WTC11 (cell line): Measurements from ENCODE around the gene DCTN2. TPM values are rescaled to one million over a fixed set of nuclear protein-coding genes. Genes with fewer than 3 reads are reported as not detected.

Source experiments
- ATAC-seq: fragments of 200-7000 bp; cut with Tn5 transposase; 2 replicates; pipeline ENCODE4 v1.10.0; 2021; ENCODE audit warnings: mild to moderate bottlenecking, moderate library complexity
- CTCF ChIA-PET: fragments of 300-600 bp; sonication (Branson Sonifier 250); formaldehyde crosslinking; loops from one replicate; lab custom pipeline; 2021; ENCODE audit warnings: antibody characterized with exemption; lab: Charles Lee
- POLR2A ChIA-PET: fragments of 350-600 bp; sonication (Branson Sonifier 250); formaldehyde crosslinking; loops from one replicate; lab custom pipeline; 2021; ENCODE audit warnings: antibody characterized with exemption; lab: Charles Lee
- DNase-seq: peaks from one replicate; pipeline ENCODE4 v3.0.0; 2021; ENCODE audit warnings: low spot score
- H3K27ac Mint-ChIP-seq: 2 replicates; pipeline ENCODE4 v1.8.0; 2021; ENCODE audit warnings: mixed read lengths
- H3K27me3 Mint-ChIP-seq: 2 replicates; pipeline ENCODE4 v1.8.0; 2021; ENCODE audit warnings: low read depth, mild to moderate bottlenecking, moderate library complexity, mixed read lengths
- H3K36me3 Mint-ChIP-seq: 2 replicates; pipeline ENCODE4 v1.8.0; 2021; ENCODE audit warnings: mixed read lengths
- H3K4me1 Mint-ChIP-seq: 2 replicates; pipeline ENCODE4 v1.8.0; 2022; ENCODE audit warnings: mixed read lengths
- H3K4me3 Mint-ChIP-seq: 2 replicates; pipeline ENCODE4 v1.8.0; 2021; ENCODE audit warnings: mild to moderate bottlenecking, moderate library complexity, mixed read lengths
- H3K9me3 Mint-ChIP-seq: 2 replicates; pipeline ENCODE4 v1.8.0; 2021; ENCODE audit warnings: mixed read lengths
- ATF1 ChIP-seq: sonication (generic); formaldehyde crosslinking; IDR thresholded peaks from 2 replicates; pipeline ENCODE4 v1.8.1; 2023; ENCODE audit warnings: mild to moderate bottlenecking, moderate library complexity, missing genetic modification reagents
- CREM ChIP-seq: sonication (generic); formaldehyde crosslinking; IDR thresholded peaks from 2 replicates; pipeline ENCODE4 v1.8.1; 2022; ENCODE audit warnings: mild to moderate bottlenecking, missing genetic modification reagents, moderate library complexity
- GABPB1 ChIP-seq: sonication (generic); formaldehyde crosslinking; IDR thresholded peaks from 2 replicates; pipeline ENCODE4 v1.8.1; 2023; ENCODE audit warnings: mild to moderate bottlenecking, missing genetic modification reagents
- IRF2 ChIP-seq: sonication (generic); formaldehyde crosslinking; IDR thresholded peaks from 2 replicates; pipeline ENCODE4 v1.8.0; 2022; ENCODE audit warnings: low read depth, missing genetic modification reagents, borderline replicate concordance
- NFYB ChIP-seq: sonication (generic); formaldehyde crosslinking; conservative IDR thresholded peaks from 2 replicates; pipeline ENCODE4 v1.8.0; 2022; ENCODE audit warnings: low read depth, missing genetic modification reagents
- NR2C2 ChIP-seq: sonication (generic); formaldehyde crosslinking; IDR thresholded peaks from 2 replicates; pipeline ENCODE4 v1.8.0; 2022; ENCODE audit warnings: mild to moderate bottlenecking, missing genetic modification reagents
- PRRX2 ChIP-seq: fragments of 250-450 bp; sonication (Bioruptor Pico); IDR thresholded peaks from 2 replicates; pipeline ENCODE4 v1.8.0; 2021; ENCODE audit warnings: mild to moderate bottlenecking
- SMAD4 ChIP-seq: sonication (generic); formaldehyde crosslinking; IDR thresholded peaks from 2 replicates; pipeline ENCODE4 v1.8.0; 2022; ENCODE audit warnings: mild to moderate bottlenecking, missing genetic modification reagents
- SOX15 ChIP-seq: fragments of 250-450 bp; sonication (Bioruptor Pico); IDR thresholded peaks from 2 replicates; pipeline ENCODE4 v1.9.0; 2021; ENCODE audit warnings: mild to moderate bottlenecking
- TCF7 ChIP-seq: sonication (generic); formaldehyde crosslinking; IDR thresholded peaks from 2 replicates; pipeline ENCODE4 v1.8.0; 2022; ENCODE audit warnings: mild to moderate bottlenecking, low read depth, missing genetic modification reagents, moderate library complexity
- TEAD4 ChIP-seq: sonication (generic); formaldehyde crosslinking; IDR thresholded peaks from 2 replicates; pipeline ENCODE4 v1.8.0; 2022; ENCODE audit warnings: mild to moderate bottlenecking, missing genetic modification reagents
- ZNF396 ChIP-seq: fragments of 250-450 bp; sonication (Bioruptor Pico); IDR thresholded peaks from 2 replicates; pipeline ENCODE4 v1.8.0; 2021; ENCODE audit warnings: mild to moderate bottlenecking, moderate library complexity, borderline replicate concordance
- ZNF416 ChIP-seq: fragments of 250-450 bp; sonication (Bioruptor Pico); IDR thresholded peaks from 2 replicates; pipeline ENCODE4 v1.9.0; 2021; ENCODE audit warnings: mild to moderate bottlenecking, inconsistent platforms
- ZNF671 ChIP-seq: fragments of 250-450 bp; sonication (Bioruptor Pico); IDR thresholded peaks from 2 replicates; pipeline ENCODE4 v1.8.0; 2021; ENCODE audit warnings: mild to moderate bottlenecking
- total RNA-seq: library from RNA; stranded (reverse); gene quantifications from 3 replicates; pipeline ENCODE4 v1.2.3, GENCODE V29; 2021
- TF ChIP-seq, protein P1 (sequence below): sonication (generic); formaldehyde crosslinking; conservative IDR thresholded peaks from 2 replicates; pipeline ENCODE4 v1.8.1; 2022; ENCODE audit warnings: mild to moderate bottlenecking, missing genetic modification reagents
- TF ChIP-seq, protein P2 (sequence below): sonication (generic); formaldehyde crosslinking; IDR thresholded peaks from 2 replicates; pipeline ENCODE4 v1.8.1; 2022; ENCODE audit warnings: missing genetic modification reagents, borderline replicate concordance
- TF ChIP-seq, protein P3 (sequence below): fragments of 250-450 bp; sonication (Bioruptor Pico); IDR thresholded peaks from 2 replicates; pipeline ENCODE4 v1.9.0; 2021; ENCODE audit warnings: mild to moderate bottlenecking
- TF ChIP-seq, protein P4 (sequence below): sonication (generic); formaldehyde crosslinking; IDR thresholded peaks from 2 replicates; pipeline ENCODE4 v1.8.1; 2022; ENCODE audit warnings: mild to moderate bottlenecking, missing genetic modification reagents, moderate library complexity, borderline replicate concordance
- TF ChIP-seq, protein P5 (sequence below): fragments of 250-450 bp; sonication (Bioruptor Pico); IDR thresholded peaks from 2 replicates; pipeline ENCODE4 v1.8.0; 2021; ENCODE audit warnings: mild to moderate bottlenecking
- TF ChIP-seq, protein P6 (sequence below): sonication (generic); formaldehyde crosslinking; IDR thresholded peaks from 2 replicates; pipeline ENCODE4 v1.8.0; 2023; ENCODE audit warnings: missing genetic modification reagents, mild to moderate bottlenecking, borderline replicate concordance

Gene DCTN2
- total RNA-seq, 1 experiment from 2014 or later, result 93.5 TPM

DNA sequence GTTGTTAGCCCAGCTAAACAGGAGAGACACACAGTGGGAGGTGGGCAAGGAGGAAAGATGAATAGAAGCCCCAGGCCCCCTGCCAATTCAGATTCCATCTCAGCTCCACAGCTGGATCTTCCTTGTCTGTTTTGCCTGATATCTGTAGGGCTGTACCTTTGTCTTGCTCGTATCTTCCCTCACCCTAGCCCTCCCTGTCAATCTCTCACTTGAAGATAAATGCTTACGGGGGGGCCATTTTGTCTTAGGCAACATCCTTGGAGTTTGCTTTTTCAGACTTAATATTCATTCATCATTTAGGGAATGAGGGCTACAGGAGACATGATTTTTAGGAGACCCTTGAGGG lies 5.3 kb upstream of the DCTN2 start:
- ATAC-seq (no peak), DNase-seq (no peak)
- POLR2A ChIA-PET, result no interaction called here
- Mint-ChIP-seq H3K36me3 (no peaks in the 10 kb centered on the region), H3K27ac (no peak overlapping the region), H3K27me3 (peaks cover 22% of the 10 kb centered on the region), H3K9me3 (no peaks in the 10 kb centered on the region)
- no peak for TF ChIP-seq ZNF671 (CRISPR knock-in tag)
- no peak for TF ChIP-seq CREM (CRISPR knock-in tag)
- TF ChIP-seq, protein P1, sequence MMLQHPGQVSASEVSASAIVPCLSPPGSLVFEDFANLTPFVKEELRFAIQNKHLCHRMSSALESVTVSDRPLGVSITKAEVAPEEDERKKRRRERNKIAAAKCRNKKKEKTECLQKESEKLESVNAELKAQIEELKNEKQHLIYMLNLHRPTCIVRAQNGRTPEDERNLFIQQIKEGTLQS (CRISPR knock-in tag), result no peak
- no peak for TF ChIP-seq SOX15 (CRISPR knock-in tag)
- TF ChIP-seq, all 79 proteins: peak for 0
- H3K4me3 Mint-ChIP-seq, result no peak overlapping the region
- H3K4me1 Mint-ChIP-seq, result peaks cover 36% of the 10 kb centered on the region
- CTCF ChIA-PET, result interaction anchor here (1.1 to 1.6 kb wide), 3 partner anchors 31 to 205 kb away, joined by 3 to 5 read pairs (median 4); no protein-coding TSS in a partner anchor

DNA sequence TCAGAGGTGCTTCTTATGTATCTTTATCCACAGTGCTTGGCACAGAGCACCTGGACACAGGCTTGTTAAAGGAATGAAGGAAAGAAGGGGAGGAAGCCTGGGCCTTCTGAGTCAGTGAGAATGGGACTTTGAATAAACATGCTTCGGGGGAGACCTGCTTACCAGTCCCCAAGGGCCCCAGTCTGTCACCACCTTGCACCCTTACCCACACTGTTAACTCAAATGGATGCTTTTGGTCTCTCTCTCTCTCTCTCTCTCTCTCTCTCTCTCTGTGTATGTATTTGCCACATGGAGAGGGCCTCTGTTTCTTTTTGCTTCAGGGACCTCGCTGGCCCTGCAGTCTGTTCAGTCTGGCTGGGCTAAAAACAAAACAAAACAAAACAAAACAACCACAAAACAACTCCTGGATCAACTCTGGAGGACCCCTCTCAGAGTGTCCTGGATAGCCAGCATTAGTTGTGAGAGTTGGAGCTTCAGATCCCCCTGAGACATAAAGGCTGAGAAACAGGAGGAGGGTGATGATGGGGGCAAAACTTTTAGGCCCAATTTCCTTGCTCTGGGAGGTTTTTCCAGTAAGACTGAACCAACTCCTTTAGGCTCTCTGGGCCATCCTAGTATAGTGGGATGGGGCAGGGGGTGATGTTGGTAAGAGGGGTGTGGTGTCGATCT lies 4.8 kb upstream of the DCTN2 start:
- Mint-ChIP-seq H3K4me1 (peaks cover 37% of the 10 kb centered on the region), H3K27me3 (peaks cover 24% of the 10 kb centered on the region), H3K9me3 (no peaks in the 10 kb centered on the region), H3K27ac (no peak overlapping the region), H3K4me3 (peak overlapping the region; percentile 79), H3K36me3 (no peaks in the 10 kb centered on the region)
- ChIA-PET CTCF (interaction anchor here (1.1 to 1.6 kb wide), 2 partner anchors 32 to 93 kb away, joined by 4 to 5 read pairs; no protein-coding TSS in a partner anchor), POLR2A (no interaction called here)
- TF ChIP-seq TCF7 (CRISPR knock-in tag), result no peak
- TF ChIP-seq, protein P2, sequence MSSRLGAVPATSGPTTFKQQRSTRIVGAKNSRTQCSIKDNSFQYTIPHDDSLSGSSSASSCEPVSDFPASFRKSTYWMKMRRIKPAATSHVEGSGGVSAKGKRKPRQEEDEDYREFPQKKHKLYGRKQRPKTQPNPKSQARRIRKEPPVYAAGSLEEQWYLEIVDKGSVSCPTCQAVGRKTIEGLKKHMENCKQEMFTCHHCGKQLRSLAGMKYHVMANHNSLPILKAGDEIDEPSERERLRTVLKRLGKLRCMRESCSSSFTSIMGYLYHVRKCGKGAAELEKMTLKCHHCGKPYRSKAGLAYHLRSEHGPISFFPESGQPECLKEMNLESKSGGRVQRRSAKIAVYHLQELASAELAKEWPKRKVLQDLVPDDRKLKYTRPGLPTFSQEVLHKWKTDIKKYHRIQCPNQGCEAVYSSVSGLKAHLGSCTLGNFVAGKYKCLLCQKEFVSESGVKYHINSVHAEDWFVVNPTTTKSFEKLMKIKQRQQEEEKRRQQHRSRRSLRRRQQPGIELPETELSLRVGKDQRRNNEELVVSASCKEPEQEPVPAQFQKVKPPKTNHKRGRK, result no peak
- TF ChIP-seq, protein P3, sequence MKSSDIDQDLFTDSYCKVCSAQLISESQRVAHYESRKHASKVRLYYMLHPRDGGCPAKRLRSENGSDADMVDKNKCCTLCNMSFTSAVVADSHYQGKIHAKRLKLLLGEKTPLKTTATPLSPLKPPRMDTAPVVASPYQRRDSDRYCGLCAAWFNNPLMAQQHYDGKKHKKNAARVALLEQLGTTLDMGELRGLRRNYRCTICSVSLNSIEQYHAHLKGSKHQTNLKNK, result no peak
- DNase-seq (no peak), ATAC-seq (no peak)

DNA sequence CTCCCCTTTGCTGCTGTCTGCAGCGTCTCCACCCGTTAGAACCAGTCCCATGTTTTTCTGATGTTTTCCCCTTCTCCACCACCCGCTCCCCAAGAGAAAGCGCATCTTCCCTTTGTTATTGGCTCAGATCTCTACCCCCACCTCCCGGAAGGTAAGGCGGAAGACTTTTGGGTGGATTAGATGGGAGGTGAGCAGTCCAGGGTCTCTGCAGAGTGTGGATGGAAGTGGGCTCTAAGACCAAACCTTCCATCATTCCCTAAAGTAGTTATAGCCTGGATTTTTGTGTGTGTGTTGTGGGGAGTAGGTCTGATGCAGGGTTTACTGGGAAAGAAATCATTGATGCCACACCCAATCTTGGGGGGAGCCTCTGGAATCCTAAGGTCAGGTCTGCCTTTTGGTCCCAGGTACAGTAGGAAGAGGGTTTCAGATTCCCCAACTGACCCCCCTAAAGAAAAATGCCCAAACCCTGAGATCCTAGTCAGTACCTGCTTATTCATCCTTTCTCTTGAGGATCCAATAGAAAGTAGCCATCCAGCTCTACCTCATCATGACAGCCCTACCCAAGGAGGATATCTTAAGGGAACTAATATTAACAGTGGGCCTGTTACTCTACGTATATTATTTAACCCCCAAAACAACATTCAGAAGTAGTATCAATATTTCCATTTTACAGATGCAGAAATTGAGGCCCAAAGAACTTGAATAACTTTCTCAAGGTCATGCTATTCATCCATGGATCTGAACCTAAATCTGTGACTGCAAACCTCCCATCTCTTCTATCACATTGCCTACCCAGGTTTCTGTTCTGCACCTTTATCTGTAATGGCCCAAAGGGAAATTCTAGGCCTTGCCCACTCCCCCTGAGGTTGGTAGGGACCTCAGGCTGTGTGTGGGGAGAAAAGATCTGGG lies 3.9 kb upstream of the DCTN2 start:
- peak overlapping the region; percentile 79 for H3K4me3 Mint-ChIP-seq
- H3K27me3 Mint-ChIP-seq, result peaks cover 24% of the 10 kb centered on the region
- ChIA-PET POLR2A (no interaction called here), CTCF (interaction anchor here (1.6 kb wide), 1 partner anchor 92 kb away, joined by 4 read pairs; no protein-coding TSS in a partner anchor)
- H3K27ac Mint-ChIP-seq, result no peak overlapping the region; the same call in 1 of the 2 replicates
- H3K9me3 Mint-ChIP-seq, result no peaks in the 10 kb centered on the region
- ATAC-seq, result no peak
- H3K4me1 Mint-ChIP-seq, result peaks cover 40% of the 10 kb centered on the region
- DNase-seq, result no peak
- no peaks in the 10 kb centered on the region for H3K36me3 Mint-ChIP-seq
- TF ChIP-seq, protein P4, sequence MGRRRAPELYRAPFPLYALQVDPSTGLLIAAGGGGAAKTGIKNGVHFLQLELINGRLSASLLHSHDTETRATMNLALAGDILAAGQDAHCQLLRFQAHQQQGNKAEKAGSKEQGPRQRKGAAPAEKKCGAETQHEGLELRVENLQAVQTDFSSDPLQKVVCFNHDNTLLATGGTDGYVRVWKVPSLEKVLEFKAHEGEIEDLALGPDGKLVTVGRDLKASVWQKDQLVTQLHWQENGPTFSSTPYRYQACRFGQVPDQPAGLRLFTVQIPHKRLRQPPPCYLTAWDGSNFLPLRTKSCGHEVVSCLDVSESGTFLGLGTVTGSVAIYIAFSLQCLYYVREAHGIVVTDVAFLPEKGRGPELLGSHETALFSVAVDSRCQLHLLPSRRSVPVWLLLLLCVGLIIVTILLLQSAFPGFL, result no peak
- TF ChIP-seq, protein P5, sequence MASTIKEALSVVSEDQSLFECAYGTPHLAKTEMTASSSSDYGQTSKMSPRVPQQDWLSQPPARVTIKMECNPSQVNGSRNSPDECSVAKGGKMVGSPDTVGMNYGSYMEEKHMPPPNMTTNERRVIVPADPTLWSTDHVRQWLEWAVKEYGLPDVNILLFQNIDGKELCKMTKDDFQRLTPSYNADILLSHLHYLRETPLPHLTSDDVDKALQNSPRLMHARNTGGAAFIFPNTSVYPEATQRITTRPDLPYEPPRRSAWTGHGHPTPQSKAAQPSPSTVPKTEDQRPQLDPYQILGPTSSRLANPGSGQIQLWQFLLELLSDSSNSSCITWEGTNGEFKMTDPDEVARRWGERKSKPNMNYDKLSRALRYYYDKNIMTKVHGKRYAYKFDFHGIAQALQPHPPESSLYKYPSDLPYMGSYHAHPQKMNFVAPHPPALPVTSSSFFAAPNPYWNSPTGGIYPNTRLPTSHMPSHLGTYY (CRISPR knock-in tag), result no peak
- TF ChIP-seq GABPB1 (CRISPR knock-in tag), result no peak
- no peak for TF ChIP-seq IRF2
- no peak for TF ChIP-seq SMAD4 (CRISPR knock-in tag)
- no peak for TF ChIP-seq NFYB (CRISPR knock-in tag)
- TF ChIP-seq, protein P6, sequence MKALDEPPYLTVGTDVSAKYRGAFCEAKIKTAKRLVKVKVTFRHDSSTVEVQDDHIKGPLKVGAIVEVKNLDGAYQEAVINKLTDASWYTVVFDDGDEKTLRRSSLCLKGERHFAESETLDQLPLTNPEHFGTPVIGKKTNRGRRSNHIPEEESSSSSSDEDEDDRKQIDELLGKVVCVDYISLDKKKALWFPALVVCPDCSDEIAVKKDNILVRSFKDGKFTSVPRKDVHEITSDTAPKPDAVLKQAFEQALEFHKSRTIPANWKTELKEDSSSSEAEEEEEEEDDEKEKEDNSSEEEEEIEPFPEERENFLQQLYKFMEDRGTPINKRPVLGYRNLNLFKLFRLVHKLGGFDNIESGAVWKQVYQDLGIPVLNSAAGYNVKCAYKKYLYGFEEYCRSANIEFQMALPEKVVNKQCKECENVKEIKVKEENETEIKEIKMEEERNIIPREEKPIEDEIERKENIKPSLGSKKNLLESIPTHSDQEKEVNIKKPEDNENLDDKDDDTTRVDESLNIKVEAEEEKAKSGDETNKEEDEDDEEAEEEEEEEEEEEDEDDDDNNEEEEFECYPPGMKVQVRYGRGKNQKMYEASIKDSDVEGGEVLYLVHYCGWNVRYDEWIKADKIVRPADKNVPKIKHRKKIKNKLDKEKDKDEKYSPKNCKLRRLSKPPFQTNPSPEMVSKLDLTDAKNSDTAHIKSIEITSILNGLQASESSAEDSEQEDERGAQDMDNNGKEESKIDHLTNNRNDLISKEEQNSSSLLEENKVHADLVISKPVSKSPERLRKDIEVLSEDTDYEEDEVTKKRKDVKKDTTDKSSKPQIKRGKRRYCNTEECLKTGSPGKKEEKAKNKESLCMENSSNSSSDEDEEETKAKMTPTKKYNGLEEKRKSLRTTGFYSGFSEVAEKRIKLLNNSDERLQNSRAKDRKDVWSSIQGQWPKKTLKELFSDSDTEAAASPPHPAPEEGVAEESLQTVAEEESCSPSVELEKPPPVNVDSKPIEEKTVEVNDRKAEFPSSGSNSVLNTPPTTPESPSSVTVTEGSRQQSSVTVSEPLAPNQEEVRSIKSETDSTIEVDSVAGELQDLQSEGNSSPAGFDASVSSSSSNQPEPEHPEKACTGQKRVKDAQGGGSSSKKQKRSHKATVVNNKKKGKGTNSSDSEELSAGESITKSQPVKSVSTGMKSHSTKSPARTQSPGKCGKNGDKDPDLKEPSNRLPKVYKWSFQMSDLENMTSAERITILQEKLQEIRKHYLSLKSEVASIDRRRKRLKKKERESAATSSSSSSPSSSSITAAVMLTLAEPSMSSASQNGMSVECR, result no peak
- TF ChIP-seq PRRX2 (CRISPR knock-in tag), result no peak
- TF ChIP-seq ZNF396 (CRISPR knock-in tag), result no peak
- TF ChIP-seq ZNF416, result no peak
- TF ChIP-seq NR2C2 (CRISPR knock-in tag), result no peak
- no peak for TF ChIP-seq ATF1 (CRISPR knock-in tag)
- TF ChIP-seq, protein P3, result no peak
- TF ChIP-seq TEAD4 (CRISPR knock-in tag), result no peak
